ENCODE data around the gene ASAP3.

- TF ChIP-seq ZNF266 (tag by site-specific recombination; IDR thresholded peaks at IDR 0.05; ENCODE audit: low read depth), result no peak
- no peak for TF ChIP-seq ZBTB21 (tag by site-specific recombination; IDR thresholded peaks at IDR 0.05)
- no peak for TF ChIP-seq TCF7L2 (IDR thresholded peaks at IDR 0.05; ENCODE audit: borderline replicate concordance, low read depth, low read length)
- TF ChIP-seq, protein P1, sequence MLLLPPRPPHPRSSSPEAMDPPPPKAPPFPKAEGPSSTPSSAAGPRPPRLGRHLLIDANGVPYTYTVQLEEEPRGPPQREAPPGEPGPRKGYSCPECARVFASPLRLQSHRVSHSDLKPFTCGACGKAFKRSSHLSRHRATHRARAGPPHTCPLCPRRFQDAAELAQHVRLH (tag by site-specific recombination; IDR thresholded peaks at IDR 0.05), result no peak
- no peak for TF ChIP-seq ZBTB1 (tag by site-specific recombination; IDR thresholded peaks at IDR 0.05)
- no peak for TF ChIP-seq ZNF792 (tag by site-specific recombination; IDR thresholded peaks at IDR 0.05)
- no peak for TF ChIP-seq ZNF701 (tag by site-specific recombination; IDR thresholded peaks at IDR 0.05)
- no peak for TF ChIP-seq MEIS1 (CRISPR knock-in tag; IDR thresholded peaks at IDR 0.05; ENCODE audit: borderline replicate concordance)
- TF ChIP-seq, protein P2, sequence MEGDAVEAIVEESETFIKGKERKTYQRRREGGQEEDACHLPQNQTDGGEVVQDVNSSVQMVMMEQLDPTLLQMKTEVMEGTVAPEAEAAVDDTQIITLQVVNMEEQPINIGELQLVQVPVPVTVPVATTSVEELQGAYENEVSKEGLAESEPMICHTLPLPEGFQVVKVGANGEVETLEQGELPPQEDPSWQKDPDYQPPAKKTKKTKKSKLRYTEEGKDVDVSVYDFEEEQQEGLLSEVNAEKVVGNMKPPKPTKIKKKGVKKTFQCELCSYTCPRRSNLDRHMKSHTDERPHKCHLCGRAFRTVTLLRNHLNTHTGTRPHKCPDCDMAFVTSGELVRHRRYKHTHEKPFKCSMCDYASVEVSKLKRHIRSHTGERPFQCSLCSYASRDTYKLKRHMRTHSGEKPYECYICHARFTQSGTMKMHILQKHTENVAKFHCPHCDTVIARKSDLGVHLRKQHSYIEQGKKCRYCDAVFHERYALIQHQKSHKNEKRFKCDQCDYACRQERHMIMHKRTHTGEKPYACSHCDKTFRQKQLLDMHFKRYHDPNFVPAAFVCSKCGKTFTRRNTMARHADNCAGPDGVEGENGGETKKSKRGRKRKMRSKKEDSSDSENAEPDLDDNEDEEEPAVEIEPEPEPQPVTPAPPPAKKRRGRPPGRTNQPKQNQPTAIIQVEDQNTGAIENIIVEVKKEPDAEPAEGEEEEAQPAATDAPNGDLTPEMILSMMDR (tag by site-specific recombination; IDR thresholded peaks at IDR 0.05), result no peak
Measured at GRCh38 chr1:23421343-23421742, 62.6 kb downstream of the ASAP3 start.
